SU-DHL-6 (cell line): ENCODE measurements around the gene XRCC2.

Experiments used
- CTCF ChIP-seq: fragments of 200-600 bp; sonication (generic); IDR thresholded peaks from one replicate; pipeline ENCODE4 v1.5.1; 2017; ENCODE audit warnings: antibody characterized with exemption, mild to moderate bottlenecking, low read length, moderate library complexity; ENCODE audit not compliant: insufficient read depth, poor library complexity, severe bottlenecking
- EZH2phosphoT487 ChIP-seq: fragments of 200-600 bp; sonication (generic), shearing (Covaris generic); conservative IDR thresholded peaks from 2 replicates; pipeline ENCODE4 v1.6.1; 2018; ENCODE audit warnings: mild to moderate bottlenecking, antibody characterized with exemption, low read length, moderate library complexity, mixed read lengths

GRCh38 chr7:152669758-152670157, 6.2 kb downstream of the XRCC2 start:
- TF ChIP-seq CTCF: no peak
- TF ChIP-seq EZH2phosphoT487: no peak
